ENCODE data around the gene KDM4C.

The KDM4C gene

GRCh38 chr9:7121664-7122063, 363.9 kb downstream of the KDM4C start:
- no peak overlapping the region for H3K9ac ChIP-seq
- no peaks in the 10 kb centered on the region for H4K20me1 ChIP-seq (ENCODE audit: insufficient read depth)
- H3K4me3 ChIP-seq (IDR thresholded peaks at IDR 0.05; ENCODE audit: insufficient read depth, low read depth, low read length) = no peak overlapping the region
- no peaks in the 10 kb centered on the region for H3K36me3 ChIP-seq (ENCODE audit: insufficient read depth)
- no peak overlapping the region for H3K27ac ChIP-seq
- no peak for TF ChIP-seq CTCF (conservative IDR thresholded peaks at IDR 0.05; ENCODE audit: low read depth, low read length)
- H2AFZ ChIP-seq (ENCODE audit: low read depth) = no peak overlapping the region
- no peaks in the 10 kb centered on the region for H3K79me2 ChIP-seq (ENCODE audit: insufficient read depth, low read depth)
- no peaks in the 10 kb centered on the region for H3K4me1 ChIP-seq (ENCODE audit: low read depth, poor library complexity, severe bottlenecking)
- no peaks in the 10 kb centered on the region for H3K27me3 ChIP-seq (ENCODE audit: insufficient read depth, low read depth)
- H3K4me2 ChIP-seq = no peak overlapping the region

GRCh38 chr9:7123743-7124142, 366.0 kb downstream of the KDM4C start:
- Histone ChIP-seq H3K36me3 (ENCODE audit: insufficient read depth) (no peaks in the 10 kb centered on the region), H3K4me2 (no peak overlapping the region)
- no peak for TF ChIP-seq CTCF (conservative IDR thresholded peaks at IDR 0.05; ENCODE audit: low read depth, low read length)

GRCh38 chr9:7125231-7125630, 367.5 kb downstream of the KDM4C start:
- Histone ChIP-seq H3K9ac (no peak overlapping the region), H3K79me2 (ENCODE audit: insufficient read depth, low read depth) (no peaks in the 10 kb centered on the region), H3K4me3 (IDR thresholded peaks at IDR 0.05; ENCODE audit: insufficient read depth, low read depth, low read length) (no peak overlapping the region), H3K27me3 (ENCODE audit: insufficient read depth, low read depth) (no peaks in the 10 kb centered on the region), H3K4me1 (ENCODE audit: low read depth, poor library complexity, severe bottlenecking) (no peaks in the 10 kb centered on the region), H2AFZ (ENCODE audit: low read depth) (no peak overlapping the region), H3K27ac (no peak overlapping the region), H4K20me1 (ENCODE audit: insufficient read depth) (no peaks in the 10 kb centered on the region), H3K36me3 (ENCODE audit: insufficient read depth) (no peaks in the 10 kb centered on the region), H3K4me2 (no peak overlapping the region)
- TF ChIP-seq CTCF (conservative IDR thresholded peaks at IDR 0.05; ENCODE audit: low read depth, low read length) = no peak

More at GRCh38 chr9:7123743-7124142, 366.0 kb downstream of the KDM4C start:
- Histone ChIP-seq H2AFZ (ENCODE audit: low read depth) (no peak overlapping the region), H3K27me3 (ENCODE audit: insufficient read depth, low read depth) (no peaks in the 10 kb centered on the region), H3K9ac (no peak overlapping the region), H3K79me2 (ENCODE audit: insufficient read depth, low read depth) (no peaks in the 10 kb centered on the region), H3K27ac (no peak overlapping the region), H3K4me1 (ENCODE audit: low read depth, poor library complexity, severe bottlenecking) (no peaks in the 10 kb centered on the region), H3K4me3 (IDR thresholded peaks at IDR 0.05; ENCODE audit: insufficient read depth, low read depth, low read length) (no peak overlapping the region), H4K20me1 (ENCODE audit: insufficient read depth) (no peaks in the 10 kb centered on the region)

- Histone ChIP-seq H3K4me1 (ENCODE audit: low read depth, poor library complexity, severe bottlenecking) (no peaks in the 10 kb centered on the region), H3K9ac (no peak overlapping the region), H2AFZ (ENCODE audit: low read depth) (no peak overlapping the region), H3K27me3 (ENCODE audit: insufficient read depth, low read depth) (no peaks in the 10 kb centered on the region), H3K79me2 (ENCODE audit: insufficient read depth, low read depth) (no peaks in the 10 kb centered on the region), H3K36me3 (ENCODE audit: insufficient read depth) (no peaks in the 10 kb centered on the region), H4K20me1 (ENCODE audit: insufficient read depth) (no peaks in the 10 kb centered on the region), H3K4me3 (IDR thresholded peaks at IDR 0.05; ENCODE audit: insufficient read depth, low read depth, low read length) (no peak overlapping the region), H3K27ac (no peak overlapping the region), H3K4me2 (no peak overlapping the region)
- TF ChIP-seq CTCF (conservative IDR thresholded peaks at IDR 0.05; ENCODE audit: low read depth, low read length) = no peak
Measured at GRCh38 chr9:7129391-7129790, 371.6 kb downstream of the KDM4C start.

Data from KMS-11 (cell line).